Measurements from ENCODE around the gene FARSA.
"Not testable (repeated sequence)": the region's sequence is repeated elsewhere in the genome, so short reads cannot be mapped to it uniquely, and the experiment has no call there.

FARSA gene

DNA sequence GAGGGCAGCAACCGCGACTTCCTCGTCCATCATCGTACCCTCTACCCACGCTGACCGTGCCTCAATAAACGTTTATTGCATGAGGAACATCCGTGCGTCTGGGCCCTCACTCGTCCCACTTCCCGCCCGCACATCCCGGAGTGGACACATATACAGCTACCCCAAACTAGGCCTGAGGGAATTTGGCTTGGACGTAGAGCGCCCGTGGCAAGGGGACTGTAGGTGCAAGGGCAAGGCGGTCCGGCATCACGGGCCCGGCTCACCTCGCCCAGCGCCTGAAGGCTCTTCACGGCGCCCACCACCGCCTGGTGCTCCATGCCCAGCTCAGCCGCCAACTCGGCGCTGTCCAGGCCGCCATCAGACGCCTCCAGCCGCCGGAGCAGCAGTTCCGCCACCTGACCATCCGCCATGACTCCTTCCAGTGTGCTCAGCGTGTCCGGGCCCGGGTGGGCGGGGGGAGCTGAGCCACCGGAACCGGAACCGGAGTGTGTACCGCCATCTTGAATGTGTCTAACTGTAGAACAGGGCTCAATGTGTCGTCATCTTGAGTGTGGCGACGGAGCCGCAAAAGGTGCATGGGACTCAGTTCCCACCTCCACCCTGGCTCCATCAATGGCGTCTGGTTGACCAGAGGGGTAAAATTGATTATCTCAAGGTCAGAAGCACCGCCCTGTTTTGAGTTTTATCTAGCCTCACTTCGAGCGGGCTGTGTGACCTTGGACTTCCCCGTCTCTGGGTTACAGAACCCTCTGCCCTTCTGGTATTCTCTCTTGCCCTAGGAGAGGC is at the start of gene FARSA:
TSS of gene FARSA (minus strand) at position 425 of the 786 bp plus-strand sequence. CDS start at position 410, 15 bp downstream.
- peak; percentile 76 for DNase-seq (ENCODE audit: low read depth)

DNA sequence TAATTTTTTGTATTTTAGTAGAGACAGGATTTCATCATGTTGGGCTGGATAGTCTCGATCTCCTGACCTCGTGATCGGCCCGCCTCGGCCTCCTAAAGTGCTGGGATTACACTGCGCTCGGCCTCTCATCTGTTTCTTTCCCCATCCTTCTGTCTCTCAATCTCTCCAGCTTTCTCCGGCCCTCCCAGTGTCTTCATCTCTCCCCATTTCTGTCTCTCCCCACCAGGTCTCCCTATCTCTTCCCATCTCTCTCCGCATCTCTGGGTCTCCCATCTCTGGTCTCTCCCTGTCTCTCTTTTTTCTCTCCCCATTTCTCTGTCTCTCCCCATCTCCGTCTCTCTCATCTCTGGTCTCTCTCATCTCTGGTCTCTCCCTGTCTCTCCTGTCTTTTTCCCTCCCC is 49.6 kb upstream of the FARSA start:
- no peak for DNase-seq (ENCODE audit: low read depth)

DNA sequence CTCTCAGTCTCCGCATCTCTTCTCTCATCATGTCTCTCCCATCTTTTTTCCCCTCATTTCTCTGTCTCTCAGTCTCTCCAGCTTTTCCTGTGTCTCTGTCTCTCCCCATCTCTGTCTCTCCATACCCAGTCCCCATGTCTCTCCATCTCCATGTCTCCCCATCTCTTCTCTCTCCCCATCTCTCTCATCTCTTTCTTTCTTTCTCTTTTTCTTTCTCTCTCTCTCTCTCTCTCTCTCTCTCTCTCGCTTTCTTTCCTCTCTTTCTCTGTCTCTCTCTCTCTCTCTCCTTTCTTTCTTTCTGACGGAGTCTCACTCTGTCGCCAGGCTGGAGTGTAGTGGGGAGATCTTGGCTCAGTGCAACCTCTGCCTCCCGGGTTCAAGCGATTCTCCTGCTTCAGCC is 49.1 kb upstream of the FARSA start:
- DNase-seq (ENCODE audit: low read depth) = no peak

DNA sequence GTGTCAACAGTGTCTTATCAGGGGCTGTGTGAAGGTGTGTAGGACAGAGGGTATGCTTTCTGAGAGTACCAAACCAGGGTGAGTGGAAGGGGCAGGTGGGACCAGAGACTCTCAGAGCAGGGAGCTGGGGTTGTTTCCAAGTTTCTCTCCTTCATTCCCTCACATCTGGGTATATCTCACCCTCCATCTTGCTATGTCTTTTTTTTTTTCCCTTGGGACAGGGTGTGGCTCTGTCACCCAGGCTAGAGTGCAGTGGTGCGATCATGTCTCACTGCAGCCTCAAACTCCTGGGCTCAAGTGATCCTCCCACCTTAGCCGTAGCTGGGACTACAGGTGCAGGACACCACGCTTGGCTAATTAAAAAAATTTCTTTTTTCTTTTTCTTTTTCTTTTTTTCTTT is 46.5 kb upstream of the FARSA start:
- DNase-seq (ENCODE audit: low read depth) = no peak

DNA sequence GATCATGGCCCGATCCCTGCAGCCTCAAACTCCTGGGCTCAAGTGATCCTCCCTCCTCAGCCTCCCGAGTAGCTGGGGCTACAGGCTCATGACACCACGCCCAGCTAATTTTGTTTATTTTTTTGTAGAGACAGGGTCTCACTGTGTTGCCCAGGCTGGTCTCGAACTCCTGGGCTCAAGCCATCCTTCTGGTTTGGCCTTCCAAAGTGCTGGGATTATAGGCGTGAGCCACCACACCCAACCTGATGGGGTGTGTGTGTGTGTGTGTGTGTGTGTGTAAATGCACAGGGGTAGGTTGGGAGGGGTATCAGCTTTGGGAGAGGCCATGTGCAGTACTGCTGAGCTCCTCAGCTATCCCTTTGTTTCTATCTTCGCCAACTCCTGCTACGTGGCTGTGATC is 42.6 kb upstream of the FARSA start:
- not testable (repeated sequence) for DNase-seq (ENCODE audit: low read depth)

DNA sequence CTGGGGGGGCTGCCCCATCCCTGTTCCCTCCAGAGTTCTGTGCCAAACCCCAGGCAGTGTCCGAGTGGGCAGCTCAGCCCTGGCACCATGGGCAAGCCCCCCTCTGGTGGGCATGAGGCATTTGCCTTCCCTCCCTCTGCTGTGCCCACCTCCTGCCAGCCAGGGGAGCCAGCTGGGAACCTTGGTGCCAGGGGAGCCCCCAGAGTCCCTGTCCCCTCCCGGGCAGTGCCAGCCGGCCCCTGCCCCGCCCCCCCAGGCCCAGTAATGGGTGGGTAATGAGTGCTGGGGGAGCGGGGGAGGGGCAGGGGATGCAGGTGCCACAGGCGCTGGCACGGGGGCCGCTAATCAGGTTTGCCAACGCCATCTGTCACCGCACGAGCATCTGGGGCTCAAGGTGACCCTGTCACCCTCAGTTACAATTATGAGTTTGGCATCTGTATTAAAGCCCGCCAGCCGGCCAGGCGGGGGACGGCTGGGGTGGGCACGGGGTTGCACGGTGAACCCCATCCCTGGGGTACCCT is 41.8 kb upstream of the FARSA start:
- no peak for DNase-seq (ENCODE audit: low read depth)

DNA sequence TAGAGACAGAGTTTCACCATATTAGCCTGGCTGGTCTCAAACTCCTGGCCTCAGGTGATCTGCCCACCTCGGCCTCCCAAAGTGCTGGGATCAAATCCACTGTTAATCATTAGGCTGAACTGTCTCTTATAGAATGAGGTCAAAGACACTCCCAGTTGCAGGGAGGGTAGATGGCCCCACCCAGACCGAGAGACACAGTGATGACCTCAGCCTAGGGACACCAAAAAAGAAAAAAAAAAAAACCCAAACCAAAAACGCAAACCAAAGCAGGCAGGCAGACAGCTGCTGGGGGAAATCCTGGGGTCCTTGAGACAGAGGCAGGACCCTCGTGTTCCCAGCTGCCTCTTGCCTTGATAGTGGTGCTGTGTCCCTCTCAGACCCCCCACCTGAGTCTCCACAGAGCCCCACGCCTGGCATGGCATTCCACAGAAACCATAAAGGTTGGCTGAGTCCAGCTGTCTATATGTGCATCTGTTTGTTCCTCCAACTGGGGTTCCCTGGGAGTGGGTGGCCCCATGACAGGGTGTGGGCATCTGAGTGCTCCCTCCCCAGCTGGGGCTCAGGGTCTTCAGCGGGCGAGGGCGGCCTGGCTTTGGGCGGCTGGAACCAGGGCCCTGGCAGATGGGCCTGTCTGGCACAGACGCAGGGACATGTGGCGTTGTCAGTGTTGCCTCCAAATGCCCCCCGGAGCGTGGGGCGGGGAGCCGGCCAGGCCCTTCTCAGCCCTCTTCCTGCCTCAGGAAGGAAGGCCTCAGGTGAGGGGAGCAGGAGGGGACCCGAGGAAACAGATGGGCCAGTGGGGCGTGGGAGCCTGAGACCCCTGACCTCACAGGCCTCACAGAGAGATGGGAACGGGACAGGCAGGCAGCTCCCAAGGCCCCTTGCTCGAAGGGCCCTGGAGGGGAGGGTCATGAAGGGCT is 41.0 kb upstream of the FARSA start:
- no peak for DNase-seq (ENCODE audit: low read depth)

DNA sequence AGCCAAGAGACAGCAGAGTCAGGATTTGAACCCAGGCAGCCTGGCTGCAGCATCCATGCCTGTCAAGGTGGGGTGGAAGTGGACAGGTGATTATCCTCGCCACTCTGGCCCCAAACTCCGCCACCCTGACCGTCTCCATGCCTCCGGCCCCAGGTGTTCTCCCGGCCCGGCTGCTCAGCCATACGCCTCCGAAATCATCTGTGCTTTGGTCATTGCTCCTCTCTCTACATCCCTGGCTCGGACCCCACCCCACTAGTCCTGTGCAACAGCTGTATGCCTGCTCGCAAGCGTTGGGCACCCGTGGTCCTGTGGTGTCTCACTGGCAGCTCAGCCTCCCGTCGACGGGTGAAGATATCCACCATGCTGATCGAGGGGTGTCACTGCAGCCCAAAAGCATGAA is 39.7 kb upstream of the FARSA start:
- DNase-seq (ENCODE audit: low read depth) = no peak

DNA sequence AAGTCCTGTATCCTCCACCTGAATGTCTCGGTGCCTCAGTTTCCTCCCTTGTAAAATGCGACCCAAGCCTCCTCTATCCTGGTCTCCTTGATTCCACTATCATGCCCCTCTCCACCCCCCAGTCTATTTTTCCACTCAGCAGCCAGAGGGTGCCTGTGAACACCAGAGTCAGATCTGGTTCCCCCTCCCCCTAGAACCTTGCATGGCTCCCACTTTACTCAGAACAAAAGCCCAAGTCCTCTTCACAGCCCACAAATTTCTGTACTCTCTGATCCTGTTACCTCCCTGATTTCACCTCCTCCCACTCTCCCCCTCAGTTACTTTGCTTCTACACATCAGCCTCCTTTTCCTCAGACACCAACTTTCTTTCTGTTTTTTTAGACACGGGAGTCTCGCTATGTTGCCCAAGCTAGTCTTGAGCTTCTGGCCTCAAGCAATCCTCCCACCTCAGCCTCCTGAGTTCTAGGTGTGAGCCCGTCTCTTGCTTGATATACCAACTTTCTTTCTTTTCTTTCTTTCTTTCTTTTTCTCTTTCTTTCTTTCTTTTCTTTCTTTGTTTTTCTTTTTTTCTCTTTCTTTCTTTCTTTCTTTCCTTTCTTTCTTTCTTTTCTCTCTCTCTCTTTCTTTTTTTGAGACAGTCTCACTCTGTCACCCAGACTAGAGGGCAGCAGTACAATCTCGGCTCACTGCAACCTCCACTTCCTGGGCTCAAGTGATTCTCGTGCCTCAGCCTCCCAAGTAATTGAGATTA is 36.7 kb upstream of the FARSA start:
- no peak for DNase-seq (ENCODE audit: low read depth)

DNA sequence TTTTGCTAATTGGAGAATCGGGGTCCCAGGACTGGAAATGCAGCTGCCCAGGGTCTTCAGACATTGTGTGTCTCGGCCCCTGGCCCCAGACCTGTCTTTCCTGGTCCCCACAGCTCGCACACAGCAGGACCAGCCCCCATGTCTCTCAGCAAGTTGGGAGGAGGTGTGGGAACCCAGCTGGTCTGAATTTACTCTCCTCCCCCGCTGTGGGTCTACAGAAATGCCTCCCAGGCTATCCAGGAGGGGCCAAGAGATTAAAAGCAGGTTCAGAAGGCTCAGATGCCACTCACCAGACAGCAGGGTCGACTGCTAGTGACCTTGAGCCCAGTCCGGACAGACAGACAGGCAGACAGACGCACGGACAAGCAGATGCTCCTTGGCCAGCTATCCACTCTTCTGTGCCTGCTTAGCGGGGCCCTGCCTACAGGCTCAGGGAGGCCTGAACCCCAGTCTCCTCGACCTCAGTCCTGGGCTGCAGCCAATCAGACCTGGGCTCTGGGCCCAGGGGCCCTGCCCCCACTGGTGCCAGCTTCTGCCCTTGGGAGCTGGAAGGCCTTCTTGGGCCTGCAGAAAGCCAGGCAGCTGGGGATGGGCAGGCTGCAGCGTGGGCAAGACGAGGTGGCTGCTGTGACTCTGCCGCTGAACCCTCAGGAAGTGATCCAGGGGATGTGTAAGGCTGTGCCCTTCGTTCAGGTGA is 35.9 kb upstream of the FARSA start, which contains the start of gene DAND5:
TSS of gene DAND5 (plus strand) at position 285 of the 697 bp plus-strand sequence. CDS start at position 370, 85 bp downstream.
- no peak for DNase-seq (ENCODE audit: low read depth)

DNA sequence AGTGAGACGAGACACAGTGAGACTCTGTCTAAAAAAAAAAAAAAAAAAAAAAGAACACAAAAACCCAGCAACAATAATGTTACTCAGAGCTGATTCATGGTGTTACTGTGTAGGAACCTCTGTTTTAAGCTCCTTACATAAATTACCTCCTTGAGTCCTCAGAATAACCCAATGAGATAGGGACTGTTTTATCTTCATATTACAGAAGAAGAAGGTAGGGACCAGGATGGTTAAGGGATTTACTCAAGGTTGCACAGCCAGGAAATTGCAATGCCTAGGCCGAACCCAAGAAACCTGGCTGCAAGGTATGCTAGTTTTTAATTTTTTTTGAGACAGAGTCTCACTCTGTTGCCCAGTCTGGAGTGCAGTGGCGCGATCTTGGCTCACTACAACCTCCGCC is 34.4 kb upstream of the FARSA start:
- DNase-seq (ENCODE audit: low read depth) = no peak

DNA sequence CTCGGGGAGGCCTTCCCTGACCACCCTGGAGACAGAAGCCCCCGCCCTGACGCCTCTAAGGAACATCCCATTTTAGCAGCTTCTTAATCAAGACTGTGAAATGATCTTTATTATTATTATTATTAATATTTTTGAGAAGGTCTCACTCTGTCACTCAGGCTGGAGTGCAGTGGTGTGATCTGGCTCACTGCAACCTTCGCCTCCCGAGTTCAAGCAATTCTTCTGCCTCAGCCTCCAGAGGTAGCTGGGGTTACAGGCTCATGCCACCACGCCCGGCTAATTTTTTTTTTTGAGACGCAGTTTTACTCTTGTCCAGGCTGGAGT is 32.3 kb upstream of the FARSA start:
- no peak for DNase-seq (ENCODE audit: low read depth)

DNA sequence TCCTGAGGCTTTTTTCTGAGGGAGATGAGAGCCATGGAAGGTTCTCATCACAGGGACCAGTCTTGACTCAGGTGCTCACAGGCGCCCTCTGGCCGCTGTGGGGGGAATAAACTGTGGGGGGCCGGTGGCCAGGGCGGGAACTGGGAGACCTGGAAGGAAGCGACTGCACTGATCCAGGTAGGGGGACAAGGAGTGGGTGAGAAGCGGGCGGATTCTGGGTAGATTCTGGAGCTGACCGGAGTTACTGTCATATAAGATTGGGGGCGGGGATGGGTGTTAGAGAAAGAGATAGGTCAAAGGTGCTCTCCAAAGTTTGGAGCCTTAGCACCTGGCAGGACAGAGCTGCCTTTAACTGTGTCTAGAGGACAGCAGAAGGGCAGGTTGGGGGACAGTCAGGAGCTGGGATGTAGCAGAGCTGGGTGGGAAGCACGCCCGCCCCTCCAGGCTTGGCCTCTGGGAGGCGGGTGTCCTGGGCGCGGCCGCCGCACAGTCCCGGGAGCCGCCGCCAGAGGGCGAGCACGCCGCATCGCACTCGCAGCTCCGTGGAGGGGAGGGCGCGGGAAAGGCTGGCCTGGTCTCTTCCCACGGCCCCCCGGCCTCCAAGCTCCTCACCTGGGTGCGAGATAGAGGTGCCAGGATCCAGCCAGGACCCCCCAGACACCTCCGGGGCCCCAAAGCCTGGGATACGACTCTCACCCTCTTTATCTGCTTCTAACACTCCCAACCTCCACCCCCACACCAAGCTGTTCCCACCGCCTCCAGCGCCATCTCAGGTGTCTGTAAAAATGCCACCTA is 31.7 kb upstream of the FARSA start:
- DNase-seq (ENCODE audit: low read depth) = no peak

DNA sequence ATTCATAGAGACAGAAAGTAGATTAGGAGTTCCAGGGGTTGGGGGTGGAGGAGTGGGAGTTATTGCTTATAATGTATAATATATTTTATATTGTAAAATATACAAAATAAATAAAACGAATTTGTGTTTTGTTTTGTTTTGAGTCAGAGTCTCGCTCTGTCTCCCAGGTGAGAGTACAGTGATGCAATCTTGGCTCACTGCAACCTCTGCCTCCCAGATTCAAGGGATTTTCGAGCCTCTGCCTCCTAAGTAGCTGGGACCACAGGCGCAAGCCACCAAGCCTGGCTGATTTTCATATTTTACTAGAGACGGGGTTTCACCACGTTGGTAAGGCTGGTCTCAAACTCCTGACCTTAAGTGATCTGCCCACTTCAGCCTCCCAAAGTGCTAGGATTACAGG is 26.0 kb upstream of the FARSA start:
- DNase-seq (ENCODE audit: low read depth) = no peak

DNA sequence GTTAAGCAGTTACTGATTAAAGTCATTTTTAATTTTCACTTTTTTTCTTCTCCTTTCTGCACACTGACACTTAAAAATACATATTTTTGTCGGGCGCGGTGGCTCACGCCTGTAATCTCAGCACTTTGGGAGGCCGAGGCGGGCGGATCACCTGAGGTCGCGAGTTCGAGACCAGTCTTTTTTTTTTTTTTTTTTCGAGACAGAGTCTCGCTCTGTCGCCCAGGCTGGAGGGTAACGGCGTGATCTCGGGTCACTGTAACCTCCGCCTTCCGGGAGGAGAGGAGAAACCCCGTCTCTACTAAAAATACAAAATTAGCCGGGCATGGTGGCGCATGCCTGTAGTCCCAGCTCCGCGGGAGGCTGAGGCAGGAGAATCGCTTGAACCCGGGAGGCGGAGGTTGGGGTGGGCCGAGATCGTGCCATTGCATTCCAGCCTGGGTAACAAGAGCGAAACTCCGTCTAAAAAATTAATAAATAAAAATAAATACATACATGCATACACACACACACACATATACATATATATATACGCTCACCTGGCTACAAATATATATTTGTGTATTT is 24.0 kb upstream of the FARSA start:
- not testable (repeated sequence) for DNase-seq (ENCODE audit: low read depth)

DNA sequence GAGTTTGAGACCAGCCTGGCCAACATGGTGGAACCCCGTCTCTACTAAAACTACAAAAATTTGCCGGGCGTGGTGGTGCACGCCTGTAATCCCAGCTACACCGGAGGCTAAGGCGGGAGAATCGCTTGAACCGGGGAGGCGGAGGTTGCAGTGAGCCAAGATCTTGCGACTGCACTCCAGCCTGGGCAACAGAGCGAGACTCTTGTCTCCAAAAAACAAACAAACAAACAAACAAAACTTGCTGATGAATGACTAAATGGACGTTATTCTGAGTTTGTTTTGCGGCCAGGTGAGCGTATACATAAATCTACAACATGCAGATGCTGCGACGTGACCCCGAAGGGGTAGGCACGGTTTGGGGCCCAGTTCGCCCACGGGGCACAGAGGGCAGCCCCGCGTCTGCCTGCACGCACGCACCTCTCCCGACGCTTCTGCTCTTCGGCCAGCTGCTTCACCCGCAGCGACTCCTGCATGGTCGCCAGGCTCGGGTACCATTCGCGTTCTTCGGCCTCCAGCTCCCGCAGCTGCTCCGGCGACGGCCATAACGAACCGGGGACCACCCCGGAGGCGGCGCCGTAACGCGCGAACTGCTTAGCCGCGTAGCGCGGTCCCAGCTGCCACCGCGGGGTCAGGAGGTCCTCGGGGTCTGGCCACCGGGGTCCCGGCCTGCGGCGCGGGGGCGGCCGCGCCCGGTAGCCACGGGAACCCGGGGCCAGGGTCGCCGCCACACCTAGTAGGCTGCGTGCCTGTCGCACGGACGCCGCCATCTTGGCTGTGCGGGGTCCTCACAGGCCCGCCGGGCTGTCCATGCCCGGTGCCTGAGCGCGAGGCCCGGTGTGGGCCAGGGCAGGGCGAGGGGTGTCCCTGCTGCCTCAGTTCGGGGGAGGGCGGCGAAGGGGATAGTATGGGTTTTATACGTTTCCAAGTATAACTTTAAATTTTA is 23.2 kb upstream of the FARSA start, which contains the start of gene GADD45GIP1:
TSS of gene GADD45GIP1 (minus strand) at position 778 of the 943 bp plus-strand sequence. CDS start at position 767, 11 bp downstream.
- DNase-seq (ENCODE audit: low read depth) = no peak

DNA sequence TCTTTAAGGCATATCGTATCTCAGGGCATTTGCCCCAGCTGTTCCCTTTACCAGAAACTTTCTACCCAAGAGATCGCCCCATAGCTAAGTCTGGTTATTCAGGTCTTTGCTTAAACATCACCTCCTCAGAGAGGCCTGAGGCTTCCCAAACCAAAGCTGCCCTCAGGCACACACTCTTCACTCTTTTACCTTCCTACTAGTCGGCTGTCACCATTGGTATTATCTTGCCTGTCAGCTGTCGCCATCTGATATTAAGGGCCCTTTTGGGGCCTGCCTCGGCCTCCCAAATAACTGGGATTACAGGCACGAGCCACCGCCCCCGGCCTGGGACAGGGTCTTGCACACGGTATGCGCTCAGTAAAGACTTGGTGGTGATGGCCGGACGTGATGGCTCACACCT is 22.5 kb upstream of the FARSA start:
- DNase-seq (ENCODE audit: low read depth) = no peak

DNA sequence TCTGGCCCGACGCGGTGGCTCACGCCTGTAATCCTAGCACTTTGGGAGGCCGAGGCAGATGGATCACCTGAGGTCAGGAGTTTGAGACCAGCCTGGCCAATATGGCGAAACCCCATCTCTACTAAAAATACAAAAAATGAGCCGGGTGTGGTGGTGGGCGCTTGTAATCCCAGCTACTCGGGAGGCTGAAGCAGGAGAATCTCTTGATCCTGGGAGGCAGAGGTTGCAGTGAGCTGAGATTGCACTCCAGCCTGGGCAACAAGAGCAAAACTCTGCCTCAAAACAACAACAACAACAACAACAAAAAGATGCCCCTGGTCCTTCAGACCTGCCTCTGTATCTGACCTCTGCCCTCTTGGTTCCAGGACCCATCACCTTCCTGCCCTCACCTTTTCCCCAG is 22.1 kb upstream of the FARSA start:
- DNase-seq (ENCODE audit: low read depth) = not testable (repeated sequence)

DNA sequence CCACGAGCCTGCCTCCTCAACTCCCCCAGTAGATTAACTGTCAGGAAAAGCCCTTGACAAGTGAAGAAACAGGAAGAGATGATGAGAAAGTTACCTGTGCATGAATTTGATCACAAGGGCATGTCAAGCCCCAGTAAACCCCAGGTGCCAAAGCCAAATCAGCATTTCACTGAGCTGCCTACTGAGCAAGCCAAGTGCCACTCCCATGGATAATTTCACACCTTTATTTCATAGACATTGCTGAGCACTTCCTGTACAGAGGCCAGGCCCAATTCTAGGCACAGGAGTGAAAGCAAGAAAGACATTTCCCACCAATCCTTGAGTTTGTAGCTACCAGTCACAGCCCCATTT is 21.1 kb upstream of the FARSA start:
- no peak for DNase-seq (ENCODE audit: low read depth)
